ENCODE results near the gene TTC39C. TPM values are rescaled to one million over a fixed set of nuclear protein-coding genes. Genes with fewer than 3 reads are reported as not detected.

Gene TTC39C
- total RNA-seq (6.0 and 6.9 TPM in 2 replicates), polyA plus RNA-seq (3.0 and 4.1 TPM in 2 replicates)

DNA sequence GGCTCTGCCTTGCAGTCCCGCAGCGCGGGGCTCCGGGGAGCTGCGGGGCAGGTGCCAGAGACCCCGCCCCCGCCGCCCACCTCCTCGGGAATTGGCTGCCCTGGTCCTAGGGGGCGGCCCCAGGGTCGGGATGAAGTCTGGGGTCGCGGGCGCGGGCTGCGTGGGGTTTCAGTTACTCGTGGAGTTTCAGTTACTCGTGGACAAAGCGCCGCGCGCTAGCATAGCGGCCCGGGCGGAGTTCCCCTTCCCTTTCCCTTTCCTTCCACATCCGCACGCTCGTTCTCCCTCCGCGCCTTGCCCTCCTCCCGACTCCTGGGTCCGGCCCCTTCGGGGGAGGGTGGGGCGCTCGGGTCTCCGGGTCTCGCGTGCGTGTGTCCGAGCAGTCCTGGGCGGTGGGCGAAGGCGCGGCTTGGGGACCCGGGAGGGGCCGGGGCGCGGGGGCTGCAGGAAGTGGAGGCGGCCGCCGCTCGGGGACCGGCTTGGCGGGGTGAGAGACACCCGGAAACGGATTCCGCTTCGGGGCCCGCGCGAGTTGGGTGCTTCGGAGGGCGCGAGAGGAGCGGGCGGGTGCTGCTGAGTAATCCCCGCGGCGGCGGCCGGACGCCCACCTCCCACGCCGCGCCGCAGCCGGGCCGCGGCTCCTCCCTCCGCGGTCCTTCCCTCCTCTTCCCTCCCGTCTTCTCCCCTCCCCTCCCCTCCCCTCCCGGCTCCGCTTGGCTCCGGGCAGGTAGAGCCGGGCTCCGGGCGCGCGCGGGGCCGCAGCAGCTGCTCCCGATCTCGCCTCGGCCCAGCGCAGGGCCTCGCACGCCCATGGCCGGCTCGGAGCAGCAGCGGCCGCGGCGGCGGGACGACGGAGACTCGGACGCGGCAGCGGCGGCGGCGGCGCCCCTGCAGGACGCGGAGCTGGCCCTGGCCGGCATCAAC, at the start of gene TTC39C:
Gene TTC39C (plus strand): TSS at position 693 of the 924 bp plus-strand sequence. CDS start 118 bp downstream, at position 811.
- Histone ChIP-seq H3K9me3 (ENCODE audit: low read depth) (no peaks in the 10 kb centered on the region), H3K4me3 (peak within 1 kb of the TSS; percentile 90), H3K27ac (no peak within 1 kb of the TSS), H3K4me1 (ENCODE audit: low read depth) (peaks cover 7% of the 10 kb centered on the region), H3K27me3 (peaks cover 35% of the 10 kb centered on the region), H3K36me3 (no peaks in the 10 kb centered on the region)
- DNase-seq (ENCODE audit: low read depth in 1 of 2, low spot score in 1 of 2), result peak; percentile 69 to 86
- TF ChIP-seq, protein P1, sequence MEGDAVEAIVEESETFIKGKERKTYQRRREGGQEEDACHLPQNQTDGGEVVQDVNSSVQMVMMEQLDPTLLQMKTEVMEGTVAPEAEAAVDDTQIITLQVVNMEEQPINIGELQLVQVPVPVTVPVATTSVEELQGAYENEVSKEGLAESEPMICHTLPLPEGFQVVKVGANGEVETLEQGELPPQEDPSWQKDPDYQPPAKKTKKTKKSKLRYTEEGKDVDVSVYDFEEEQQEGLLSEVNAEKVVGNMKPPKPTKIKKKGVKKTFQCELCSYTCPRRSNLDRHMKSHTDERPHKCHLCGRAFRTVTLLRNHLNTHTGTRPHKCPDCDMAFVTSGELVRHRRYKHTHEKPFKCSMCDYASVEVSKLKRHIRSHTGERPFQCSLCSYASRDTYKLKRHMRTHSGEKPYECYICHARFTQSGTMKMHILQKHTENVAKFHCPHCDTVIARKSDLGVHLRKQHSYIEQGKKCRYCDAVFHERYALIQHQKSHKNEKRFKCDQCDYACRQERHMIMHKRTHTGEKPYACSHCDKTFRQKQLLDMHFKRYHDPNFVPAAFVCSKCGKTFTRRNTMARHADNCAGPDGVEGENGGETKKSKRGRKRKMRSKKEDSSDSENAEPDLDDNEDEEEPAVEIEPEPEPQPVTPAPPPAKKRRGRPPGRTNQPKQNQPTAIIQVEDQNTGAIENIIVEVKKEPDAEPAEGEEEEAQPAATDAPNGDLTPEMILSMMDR (IDR thresholded peaks at IDR 0.05; ENCODE audit: low read depth, low read length), result no peak

DNA sequence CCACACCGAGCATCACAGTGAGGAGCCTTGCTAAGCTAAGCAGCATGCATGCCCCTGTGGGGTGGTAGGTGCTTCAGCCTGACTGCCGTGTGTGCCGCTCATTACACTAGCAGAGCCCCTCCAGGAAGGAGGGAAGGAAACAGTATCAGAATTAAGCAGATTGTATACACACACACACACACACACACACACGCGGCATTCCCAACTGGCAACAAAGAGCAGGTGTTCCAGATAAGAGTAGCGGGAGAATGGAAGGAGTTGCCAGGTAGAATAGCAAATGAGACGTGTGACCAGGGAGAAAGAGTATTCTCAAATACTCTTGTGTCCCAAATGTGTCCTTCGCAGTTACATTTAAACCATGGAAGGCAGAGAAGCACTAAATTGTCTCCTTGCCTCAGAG, 47.6 kb upstream of the TTC39C start:
- H3K9me3 ChIP-seq (ENCODE audit: low read depth), result no peaks in the 10 kb centered on the region
- TF ChIP-seq, protein P1 (IDR thresholded peaks at IDR 0.05; ENCODE audit: low read depth, low read length), result no peak
- DNase-seq (ENCODE audit: low read depth in 1 of 2, low spot score in 1 of 2), result no peak
- no peak overlapping the region for H3K4me3 ChIP-seq
- no peak overlapping the region for H3K27ac ChIP-seq
- no peaks in the 10 kb centered on the region for H3K27me3 ChIP-seq
- H3K36me3 ChIP-seq, result no peaks in the 10 kb centered on the region
- H3K4me1 ChIP-seq (ENCODE audit: low read depth), result no peaks in the 10 kb centered on the region

DNA sequence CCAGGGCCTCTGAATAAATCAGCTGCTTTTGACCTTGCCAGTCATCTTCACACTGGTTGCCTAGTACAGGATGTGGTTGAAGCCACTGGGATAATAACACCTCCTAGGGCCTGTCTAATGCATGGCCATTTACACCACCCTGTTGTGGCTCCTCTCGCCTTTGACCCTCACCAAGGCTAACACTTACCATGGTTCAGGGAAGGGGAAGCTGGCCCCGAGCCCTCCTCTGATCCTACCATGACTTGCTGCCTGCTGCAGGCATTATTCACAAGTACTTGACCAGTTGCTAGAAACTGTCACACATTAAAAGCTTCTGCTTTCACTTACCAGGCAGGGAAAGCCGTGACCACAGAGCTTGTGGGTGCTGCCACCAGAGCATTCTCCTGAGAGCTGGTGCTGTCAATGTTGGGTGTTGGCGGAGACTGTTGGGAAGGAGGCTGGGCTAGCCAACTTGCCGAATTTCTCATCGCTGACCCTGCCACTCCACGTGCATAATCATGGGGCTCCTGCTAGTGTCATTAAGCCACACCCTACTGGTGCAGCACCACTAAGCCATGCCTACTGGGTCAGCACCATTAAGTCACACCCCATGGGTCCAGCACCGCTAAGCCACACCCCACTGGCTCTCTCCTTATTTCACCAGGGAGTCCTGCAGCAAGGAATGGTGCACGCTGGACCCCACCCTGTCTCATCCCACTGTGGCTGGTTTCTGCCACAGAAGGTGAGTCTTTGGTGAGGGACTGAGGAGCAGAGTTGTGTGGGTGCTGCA, 47.0 kb upstream of the TTC39C start:
- Histone ChIP-seq H3K36me3 (no peaks in the 10 kb centered on the region), H3K27ac (no peak overlapping the region), H3K9me3 (ENCODE audit: low read depth) (no peaks in the 10 kb centered on the region), H3K4me1 (ENCODE audit: low read depth) (no peaks in the 10 kb centered on the region), H3K4me3 (no peak overlapping the region), H3K27me3 (no peaks in the 10 kb centered on the region)
- DNase-seq (ENCODE audit: low read depth in 1 of 2, low spot score in 1 of 2), result no peak
- TF ChIP-seq, protein P1 (IDR thresholded peaks at IDR 0.05; ENCODE audit: low read depth, low read length), result no peak

DNA sequence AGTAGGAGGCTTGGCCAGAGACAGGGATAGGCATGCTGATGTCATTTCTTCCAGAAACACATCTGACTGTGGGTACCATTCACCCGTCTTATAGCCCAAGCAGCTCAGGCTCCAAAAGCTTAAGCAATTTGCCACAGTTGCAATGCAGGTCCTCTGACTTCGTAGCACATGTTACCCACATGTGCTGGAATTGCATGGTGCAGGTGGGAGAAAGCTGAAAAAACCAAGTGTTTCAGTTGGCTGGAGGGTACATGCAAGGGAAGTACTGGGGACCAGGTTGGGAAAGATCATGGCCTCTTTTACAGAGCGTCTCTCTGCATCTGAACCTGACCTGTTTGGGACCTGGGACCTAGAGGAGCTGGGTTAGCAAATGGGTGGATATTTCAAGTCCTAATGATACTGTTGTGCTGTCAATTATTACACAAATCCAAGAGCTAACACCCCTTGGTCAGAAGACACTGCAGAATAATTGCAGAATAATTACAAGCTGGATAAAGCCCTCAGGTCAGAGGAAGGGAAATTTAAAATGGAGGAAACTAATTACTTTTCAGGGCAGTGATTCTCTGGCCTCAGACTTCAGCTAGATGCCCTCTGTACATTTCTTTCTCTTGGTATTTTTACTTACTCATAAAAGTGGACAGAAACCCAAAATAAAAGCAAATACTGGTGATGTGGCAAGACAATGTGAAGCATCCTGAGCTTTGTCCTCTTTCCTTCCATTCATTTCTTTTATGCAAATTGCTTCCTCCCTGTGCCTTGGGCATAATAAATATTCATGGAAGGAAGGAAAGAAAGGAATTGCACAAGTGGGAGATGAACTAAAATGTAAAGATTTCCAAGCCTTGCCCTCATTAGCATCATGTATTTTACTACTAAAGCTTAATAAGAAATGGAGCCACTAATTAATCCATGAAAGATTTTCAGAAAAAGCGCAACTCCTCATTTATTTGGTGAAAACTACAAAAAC, 45.6 kb upstream of the TTC39C start:
- Histone ChIP-seq H3K4me1 (ENCODE audit: low read depth) (no peaks in the 10 kb centered on the region), H3K4me3 (no peak overlapping the region), H3K27me3 (no peaks in the 10 kb centered on the region), H3K36me3 (no peaks in the 10 kb centered on the region), H3K27ac (no peak overlapping the region), H3K9me3 (ENCODE audit: low read depth) (no peaks in the 10 kb centered on the region)
- TF ChIP-seq, protein P1 (IDR thresholded peaks at IDR 0.05; ENCODE audit: low read depth, low read length), result no peak
- DNase-seq (ENCODE audit: low read depth in 1 of 2, low spot score in 1 of 2), result no peak

DNA sequence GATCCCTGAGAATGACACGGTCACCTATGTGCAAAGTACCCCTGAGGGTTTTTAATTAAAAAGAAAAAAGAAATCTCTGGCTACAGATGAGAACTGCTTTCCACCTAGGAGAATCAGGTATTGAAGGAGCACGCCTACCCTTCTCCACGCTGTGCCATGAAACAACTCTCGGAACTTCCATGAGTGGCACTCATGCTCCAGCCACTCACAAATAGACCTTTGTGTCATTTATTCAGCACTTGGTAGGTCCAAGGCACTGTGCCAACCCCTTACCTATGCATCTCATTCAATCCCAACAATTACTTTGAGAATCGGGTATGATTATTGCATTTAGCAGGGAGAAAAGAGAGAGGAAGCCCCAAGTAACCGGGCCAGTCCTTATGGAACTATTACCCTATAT, 44.9 kb upstream of the TTC39C start:
- no peak overlapping the region for H3K4me3 ChIP-seq
- H3K27ac ChIP-seq, result no peak overlapping the region
- no peaks in the 10 kb centered on the region for H3K36me3 ChIP-seq
- H3K4me1 ChIP-seq (ENCODE audit: low read depth), result no peaks in the 10 kb centered on the region
- no peaks in the 10 kb centered on the region for H3K9me3 ChIP-seq (ENCODE audit: low read depth)
- TF ChIP-seq, protein P1 (IDR thresholded peaks at IDR 0.05; ENCODE audit: low read depth, low read length), result no peak
- no peak for DNase-seq (ENCODE audit: low read depth in 1 of 2, low spot score in 1 of 2)
- no peaks in the 10 kb centered on the region for H3K27me3 ChIP-seq

All from cardiac muscle cell (in vitro differentiated cells and primary cell).